Muscle of back (tissue), 11 donors: Measurements from ENCODE around the gene NIPSNAP3A. TPM values are rescaled to one million over a fixed set of nuclear protein-coding genes. Genes with fewer than 3 reads are reported as not detected.
A peak's percentile ranks its signal among the peaks of the same experiment; 100 is the strongest.

ENCODE experiments used
- DNase-seq, 3 donors: peaks; one replicate each; pipeline versions ENCODE4 v3.0.0 to v3.0.0-alpha.2; 2013
- polyA plus RNA-seq, 10 donors: library from polyadenylated mRNA; unstranded; fragments of 120-200 nt; gene quantifications; one replicate each; pipeline ENCODE4 v1.2.1, GENCODE V29; 2013; ENCODE audit not compliant: insufficient read length in 10 of 10

NIPSNAP3A gene
- polyA plus RNA-seq, 10 donors: 47.7 to 64.1 (median 57.9) TPM

GRCh38 chr9:104772714-104773510, 25.4 kb downstream of the NIPSNAP3A start:
- DNase-seq: peak in 1 of 3 donors; percentile 31

GRCh38 chr9:104774132-104774531, 26.6 kb downstream of the NIPSNAP3A start:
- DNase-seq: no peak

- DNase-seq: peak in 1 of 3 donors; percentile 38
Observed at GRCh38 chr9:104774831-104775573, 27.5 kb downstream of the NIPSNAP3A start.

- DNase-seq: no peak
Observed at GRCh38 chr9:104775574-104775936, 28.1 kb downstream of the NIPSNAP3A start.

- no peak for DNase-seq
Observed at GRCh38 chr9:104775976-104776375, 28.5 kb downstream of the NIPSNAP3A start.

GRCh38 chr9:104776797-104777196, 29.3 kb downstream of the NIPSNAP3A start:
- no peak for DNase-seq

- no peak for DNase-seq
Observed at GRCh38 chr9:104778802-104779201, 31.3 kb downstream of the NIPSNAP3A start.

GRCh38 chr9:104779334-104779733, 31.9 kb downstream of the NIPSNAP3A start:
- no peak for DNase-seq

GRCh38 chr9:104779946-104780535, 32.6 kb downstream of the NIPSNAP3A start:
- DNase-seq: no peak

- peak in 2 of 3 donors; percentile 28 to 53 for DNase-seq
Observed at GRCh38 chr9:104780796-104781395, 33.4 kb downstream of the NIPSNAP3A start.

- no peak for DNase-seq
Observed at GRCh38 chr9:104783588-104783987, 36.1 kb downstream of the NIPSNAP3A start.

- DNase-seq: no peak
Observed at GRCh38 chr9:104784098-104784497, 36.6 kb downstream of the NIPSNAP3A start.

- DNase-seq: no peak
Observed at GRCh38 chr9:104786293-104786692, 38.8 kb downstream of the NIPSNAP3A start.

- DNase-seq: no peak
Observed at GRCh38 chr9:104787306-104788015, 40.0 kb downstream of the NIPSNAP3A start.

- DNase-seq: no peak
Observed at GRCh38 chr9:104788251-104788650, 40.8 kb downstream of the NIPSNAP3A start.

- no peak for DNase-seq
Observed at GRCh38 chr9:104794070-104794469, 46.6 kb downstream of the NIPSNAP3A start.

- DNase-seq: no peak
Observed at GRCh38 chr9:104795082-104795481, 47.6 kb downstream of the NIPSNAP3A start.

GRCh38 chr9:104795857-104796256, 48.4 kb downstream of the NIPSNAP3A start:
- DNase-seq: no peak

- no peak for DNase-seq
Observed at GRCh38 chr9:104798209-104798995, 50.9 kb downstream of the NIPSNAP3A start.

- DNase-seq: no peak
Observed at GRCh38 chr9:104800068-104800785, 52.7 kb downstream of the NIPSNAP3A start.
